HG03108 (cell line): ENCODE results near the gene SMAD6.

Experiments
- ATAC-seq: cut with Tn5 transposase; IDR thresholded peaks from one replicate; pipeline ENCODE4 v1.9.1; 2021; ENCODE audit warnings: moderate library complexity; ENCODE audit not compliant: unreplicated experiment

SMAD6 gene

DNA sequence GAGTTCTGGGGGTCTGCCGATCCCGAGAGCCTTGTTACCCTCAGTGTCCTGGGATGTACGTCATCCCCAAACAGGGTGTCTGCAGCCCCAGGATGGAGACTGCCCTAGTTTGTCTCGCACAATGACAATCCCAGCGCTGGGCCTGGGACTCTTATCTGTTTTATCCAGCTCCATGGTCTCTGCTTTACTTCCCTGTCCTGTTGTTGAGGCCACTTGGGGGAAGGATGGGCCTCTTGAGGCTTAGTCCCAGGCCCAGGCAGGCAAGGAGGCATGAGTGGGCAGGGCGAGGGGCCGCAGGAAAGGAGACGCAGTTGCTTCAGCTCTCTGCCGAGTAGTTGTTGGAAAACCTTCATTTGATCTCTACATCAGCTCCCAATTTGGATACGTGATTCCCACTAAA, 17.4 kb downstream of the SMAD6 start:
- no peak for ATAC-seq

GRCh38 chr15:66720206-66721010, 18.4 kb downstream of the SMAD6 start:
- no peak for ATAC-seq

DNA sequence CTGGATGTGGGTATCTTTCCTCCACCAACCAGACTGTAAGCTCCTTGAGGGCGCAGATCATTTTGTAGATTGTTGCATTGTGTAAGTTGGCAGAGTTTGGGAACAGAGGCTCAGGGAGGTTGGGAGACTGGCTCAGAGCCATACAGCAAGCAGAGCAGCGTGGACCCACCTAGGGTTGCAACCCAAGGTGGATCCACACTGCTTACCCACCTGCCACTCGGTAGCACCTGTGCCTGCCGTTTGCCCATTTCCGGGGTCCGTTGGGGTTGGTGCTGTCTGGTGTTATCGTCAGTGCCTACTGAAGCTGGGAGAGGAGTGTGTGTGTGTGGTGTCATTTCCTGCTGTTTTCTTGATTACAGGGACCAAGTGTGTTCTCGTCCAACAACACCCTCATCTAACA, 19.0 kb downstream of the SMAD6 start:
- ATAC-seq = no peak

DNA sequence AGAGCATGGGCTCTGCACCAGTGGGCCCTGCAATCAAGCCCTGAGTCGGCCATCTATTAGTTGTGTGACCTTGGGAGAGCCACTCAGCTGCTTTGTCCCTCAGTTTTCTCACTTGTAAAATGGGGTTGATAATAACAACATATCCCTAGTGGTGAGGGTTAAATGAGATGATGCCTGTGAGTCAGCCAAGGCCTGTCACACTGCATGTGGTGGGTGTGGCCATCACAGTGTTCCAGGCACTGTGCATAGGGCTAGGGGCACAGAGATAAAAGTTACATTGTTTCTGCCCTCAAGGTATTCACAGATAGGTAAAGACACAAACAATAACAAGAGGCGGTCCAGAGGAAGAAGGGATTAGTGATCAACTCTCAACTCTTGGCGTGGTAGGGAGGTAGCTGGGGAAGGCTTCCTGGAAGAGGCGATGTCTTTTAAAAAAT, 19.5 kb downstream of the SMAD6 start:
- no peak for ATAC-seq

DNA sequence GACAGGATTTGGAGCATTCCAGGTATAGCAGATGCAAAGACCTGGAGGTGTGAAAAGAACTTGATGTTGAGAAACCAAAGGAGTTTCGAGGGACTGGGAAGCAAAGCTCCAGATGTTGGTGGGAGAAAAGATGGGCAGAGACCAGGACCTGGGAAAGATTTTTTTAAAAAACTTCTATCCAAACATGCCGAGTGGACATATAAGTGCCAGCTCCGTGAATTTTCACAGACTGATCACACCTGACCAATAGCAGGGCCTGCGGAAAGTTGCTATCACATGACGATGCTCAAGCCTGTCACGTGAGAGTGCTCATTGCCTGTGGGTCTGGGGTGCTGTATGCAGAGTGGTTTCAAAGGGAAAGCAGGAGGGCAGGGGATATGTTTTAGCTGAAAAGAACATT, 19.9 kb downstream of the SMAD6 start:
- no peak for ATAC-seq

GRCh38 chr15:66722757-66723540, 20.9 kb downstream of the SMAD6 start:
- ATAC-seq = no peak

GRCh38 chr15:66723826-66724731, 22.0 kb downstream of the SMAD6 start:
- ATAC-seq = no peak

GRCh38 chr15:66724732-66725463, 22.9 kb downstream of the SMAD6 start:
- ATAC-seq = no peak

DNA sequence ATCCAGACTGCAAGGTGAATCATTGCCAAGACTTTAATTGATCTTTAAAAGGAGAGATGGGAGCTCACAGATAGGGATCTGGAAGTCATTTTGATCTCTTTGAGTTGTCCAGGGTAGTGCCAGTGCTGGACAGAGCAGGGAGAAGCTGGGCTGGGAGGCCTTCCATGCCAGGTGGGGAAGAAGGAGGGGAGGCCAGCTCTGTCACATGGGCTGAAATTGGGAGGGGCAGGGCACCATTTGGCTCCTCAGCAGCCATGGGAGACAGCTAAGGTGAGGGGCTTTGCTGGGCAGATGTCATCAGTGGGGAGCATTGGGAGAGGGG, 23.4 kb downstream of the SMAD6 start:
- ATAC-seq = no peak

DNA sequence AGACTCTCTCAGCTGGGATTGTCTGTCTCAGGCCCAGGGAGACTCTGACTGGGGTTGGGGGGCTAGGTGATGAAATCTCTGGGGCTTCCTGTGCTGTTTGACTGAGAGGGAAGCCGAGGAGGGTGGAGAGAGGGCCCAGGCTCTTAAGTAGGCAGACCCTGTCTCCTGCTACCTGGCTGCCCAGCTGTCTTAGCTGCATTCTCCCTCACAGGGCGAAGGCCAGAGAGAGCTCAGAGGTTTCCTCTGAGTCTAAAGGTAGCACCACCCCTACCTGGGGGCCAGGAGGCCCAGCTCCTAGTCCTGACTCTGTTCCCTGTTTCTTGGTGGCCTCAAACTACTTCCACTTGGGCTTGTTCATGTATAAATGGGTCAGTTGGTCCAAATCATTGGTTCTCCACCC, 24.4 kb downstream of the SMAD6 start:
- no peak for ATAC-seq

DNA sequence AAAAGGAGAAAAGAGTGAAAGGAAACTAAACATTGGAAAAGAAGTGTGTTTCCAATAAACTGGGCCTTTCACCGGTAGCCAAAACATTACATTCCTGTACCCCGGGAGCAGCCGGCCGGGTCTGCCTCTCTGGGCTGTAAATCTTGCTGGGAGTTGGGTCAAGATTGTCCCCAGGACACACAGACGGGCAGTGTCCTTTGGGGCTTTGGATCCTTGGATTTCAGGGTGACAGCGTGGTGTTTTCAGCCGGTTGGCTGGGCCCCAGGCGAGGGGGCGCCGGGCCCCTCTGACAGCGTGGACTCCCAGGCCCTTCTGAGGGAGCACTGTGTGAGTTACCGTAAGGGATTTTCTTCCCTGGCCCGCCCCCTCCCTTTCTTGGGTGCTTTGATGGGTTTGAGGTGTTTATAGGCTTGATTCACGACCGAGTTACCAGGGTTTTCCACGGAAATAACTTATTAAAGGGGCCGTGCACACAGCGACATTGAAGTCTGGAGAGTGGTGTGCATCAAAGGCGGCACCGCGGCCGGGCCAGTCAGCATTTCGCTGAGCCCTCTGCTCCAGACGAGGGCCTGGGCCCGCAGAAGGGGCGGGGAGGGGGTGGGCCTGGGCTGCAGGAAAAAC, 27.4 kb downstream of the SMAD6 start:
- ATAC-seq = no peak

GRCh38 chr15:66730168-66731021, 28.4 kb downstream of the SMAD6 start:
- ATAC-seq = no peak

DNA sequence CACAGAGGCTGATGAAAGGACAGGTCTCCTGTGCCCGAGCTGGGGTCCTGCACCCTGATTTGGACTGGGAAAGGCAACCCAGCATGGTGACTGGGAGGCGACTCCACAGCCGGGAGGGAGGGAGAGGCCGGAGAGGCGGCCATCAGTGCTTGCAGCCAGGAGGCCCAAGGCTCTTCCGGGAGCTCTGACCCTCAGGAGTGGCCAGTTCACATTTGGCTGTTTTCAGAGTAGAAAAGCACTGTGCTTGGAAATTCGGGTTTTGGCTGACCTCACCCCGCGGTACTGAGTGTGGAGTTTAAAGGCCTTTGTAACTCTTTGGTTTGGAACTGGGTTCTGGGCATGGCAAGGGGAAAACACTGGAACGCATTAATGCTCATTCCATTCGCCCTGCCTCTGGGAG, 31.9 kb downstream of the SMAD6 start:
- ATAC-seq = no peak

GRCh38 chr15:66734961-66735908, 33.2 kb downstream of the SMAD6 start:
- no peak for ATAC-seq

DNA sequence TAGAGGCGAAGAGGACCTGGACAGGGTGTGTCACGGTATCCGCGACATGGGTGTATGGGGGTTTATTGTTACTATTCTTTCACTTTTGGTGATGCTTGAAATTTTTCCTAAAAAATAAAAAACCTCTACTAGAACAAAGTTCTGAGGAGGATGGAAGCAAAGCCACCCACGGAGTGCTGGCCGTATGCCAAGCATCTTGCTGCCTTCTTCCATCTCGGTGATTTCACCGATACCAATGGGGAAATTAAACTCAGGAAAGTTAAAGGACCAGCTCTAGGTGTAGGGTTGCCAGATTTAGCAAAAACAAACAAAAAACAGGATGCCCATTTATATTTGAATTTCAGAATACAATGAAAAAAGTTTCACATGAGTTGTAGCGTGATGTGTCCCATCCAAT, 33.9 kb downstream of the SMAD6 start:
- ATAC-seq = no peak

GRCh38 chr15:66737243-66738010, 35.4 kb downstream of the SMAD6 start:
- no peak for ATAC-seq

GRCh38 chr15:66738116-66738515, 36.1 kb downstream of the SMAD6 start:
- no peak for ATAC-seq

DNA sequence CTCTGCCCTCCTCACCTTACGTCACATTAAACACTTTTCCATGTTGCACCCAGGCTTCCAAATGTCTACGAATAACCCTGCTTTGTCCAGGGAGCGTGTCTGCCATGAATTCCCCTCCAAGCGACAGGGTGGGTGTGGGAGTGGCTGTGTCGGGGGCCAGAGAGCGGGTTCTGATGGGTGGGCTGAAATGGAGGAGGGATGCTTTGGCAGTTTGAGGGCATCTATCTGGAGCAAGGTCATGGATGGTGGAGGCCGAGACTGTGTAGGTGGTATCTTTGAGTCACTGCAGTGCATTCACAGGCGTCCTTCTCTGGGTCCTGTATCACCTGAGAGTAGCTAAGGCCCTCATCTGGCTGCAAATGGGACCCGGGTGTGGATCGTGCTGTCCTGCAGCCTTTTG, 36.6 kb downstream of the SMAD6 start:
- ATAC-seq = no peak
